ENCODE results near the gene PPT1. TPM values are rescaled to one million over a fixed set of nuclear protein-coding genes. Genes with fewer than 3 reads are reported as not detected.

PPT1 gene
- total RNA-seq, 1 experiment from 2014 or later, result 107 TPM

GRCh38 chr1:40092706-40093639, 4.1 kb downstream of the PPT1 start (continued):
- TF ChIP-seq, protein P1, sequence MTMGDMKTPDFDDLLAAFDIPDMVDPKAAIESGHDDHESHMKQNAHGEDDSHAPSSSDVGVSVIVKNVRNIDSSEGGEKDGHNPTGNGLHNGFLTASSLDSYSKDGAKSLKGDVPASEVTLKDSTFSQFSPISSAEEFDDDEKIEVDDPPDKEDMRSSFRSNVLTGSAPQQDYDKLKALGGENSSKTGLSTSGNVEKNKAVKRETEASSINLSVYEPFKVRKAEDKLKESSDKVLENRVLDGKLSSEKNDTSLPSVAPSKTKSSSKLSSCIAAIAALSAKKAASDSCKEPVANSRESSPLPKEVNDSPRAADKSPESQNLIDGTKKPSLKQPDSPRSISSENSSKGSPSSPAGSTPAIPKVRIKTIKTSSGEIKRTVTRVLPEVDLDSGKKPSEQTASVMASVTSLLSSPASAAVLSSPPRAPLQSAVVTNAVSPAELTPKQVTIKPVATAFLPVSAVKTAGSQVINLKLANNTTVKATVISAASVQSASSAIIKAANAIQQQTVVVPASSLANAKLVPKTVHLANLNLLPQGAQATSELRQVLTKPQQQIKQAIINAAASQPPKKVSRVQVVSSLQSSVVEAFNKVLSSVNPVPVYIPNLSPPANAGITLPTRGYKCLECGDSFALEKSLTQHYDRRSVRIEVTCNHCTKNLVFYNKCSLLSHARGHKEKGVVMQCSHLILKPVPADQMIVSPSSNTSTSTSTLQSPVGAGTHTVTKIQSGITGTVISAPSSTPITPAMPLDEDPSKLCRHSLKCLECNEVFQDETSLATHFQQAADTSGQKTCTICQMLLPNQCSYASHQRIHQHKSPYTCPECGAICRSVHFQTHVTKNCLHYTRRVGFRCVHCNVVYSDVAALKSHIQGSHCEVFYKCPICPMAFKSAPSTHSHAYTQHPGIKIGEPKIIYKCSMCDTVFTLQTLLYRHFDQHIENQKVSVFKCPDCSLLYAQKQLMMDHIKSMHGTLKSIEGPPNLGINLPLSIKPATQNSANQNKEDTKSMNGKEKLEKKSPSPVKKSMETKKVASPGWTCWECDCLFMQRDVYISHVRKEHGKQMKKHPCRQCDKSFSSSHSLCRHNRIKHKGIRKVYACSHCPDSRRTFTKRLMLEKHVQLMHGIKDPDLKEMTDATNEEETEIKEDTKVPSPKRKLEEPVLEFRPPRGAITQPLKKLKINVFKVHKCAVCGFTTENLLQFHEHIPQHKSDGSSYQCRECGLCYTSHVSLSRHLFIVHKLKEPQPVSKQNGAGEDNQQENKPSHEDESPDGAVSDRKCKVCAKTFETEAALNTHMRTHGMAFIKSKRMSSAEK (CRISPR knock-in tag; IDR thresholded peaks at IDR 0.05; ENCODE audit: borderline replicate concordance), result no peak
- TF ChIP-seq, protein P2, sequence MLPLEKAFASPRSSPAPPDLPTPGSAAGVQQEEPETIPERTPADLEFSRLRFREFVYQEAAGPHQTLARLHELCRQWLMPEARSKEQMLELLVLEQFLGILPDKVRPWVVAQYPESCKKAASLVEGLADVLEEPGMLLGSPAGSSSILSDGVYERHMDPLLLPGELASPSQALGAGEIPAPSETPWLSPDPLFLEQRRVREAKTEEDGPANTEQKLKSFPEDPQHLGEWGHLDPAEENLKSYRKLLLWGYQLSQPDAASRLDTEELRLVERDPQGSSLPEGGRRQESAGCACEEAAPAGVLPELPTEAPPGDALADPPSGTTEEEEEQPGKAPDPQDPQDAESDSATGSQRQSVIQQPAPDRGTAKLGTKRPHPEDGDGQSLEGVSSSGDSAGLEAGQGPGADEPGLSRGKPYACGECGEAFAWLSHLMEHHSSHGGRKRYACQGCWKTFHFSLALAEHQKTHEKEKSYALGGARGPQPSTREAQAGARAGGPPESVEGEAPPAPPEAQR (CRISPR knock-in tag; IDR thresholded peaks at IDR 0.05), result no peak
- no peak for TF ChIP-seq RORB (CRISPR knock-in tag; IDR thresholded peaks at IDR 0.05)

- H3K4me3 Mint-ChIP-seq, result no peak overlapping the region
- ChIA-PET POLR2A (interaction anchor here (0.6 kb wide), 1 partner anchor 875 kb away, joined by 3 read pairs; no protein-coding TSS in a partner anchor), CTCF (no interaction called here)
- peaks cover 12% of the 10 kb centered on the region for H3K4me1 Mint-ChIP-seq
- peaks cover 35% of the 10 kb centered on the region for H3K36me3 Mint-ChIP-seq
- ATAC-seq (no peak), DNase-seq (ENCODE audit: low spot score) (no peak)
- no peaks in the 10 kb centered on the region for H3K9me3 Mint-ChIP-seq
- H3K27ac Mint-ChIP-seq, result no peak overlapping the region
- peaks cover 3% of the 10 kb centered on the region; the same call in 1 of the 2 replicates for H3K27me3 Mint-ChIP-seq (ENCODE audit: low read depth)
- TF ChIP-seq GRHL2 (CRISPR knock-in tag; IDR thresholded peaks at IDR 0.05; ENCODE audit: insufficient replicate concordance, severe bottlenecking) (no peak), TCF7 (CRISPR knock-in tag; IDR thresholded peaks at IDR 0.05; ENCODE audit: low read depth) (no peak), FOXP1 (CRISPR knock-in tag; IDR thresholded peaks at IDR 0.05; ENCODE audit: borderline replicate concordance) (no peak), ZNF263 (CRISPR knock-in tag; IDR thresholded peaks at IDR 0.05; ENCODE audit: low read depth) (no peak), ZNF138 (CRISPR knock-in tag; conservative IDR thresholded peaks at IDR 0.05) (no peak), CREM (CRISPR knock-in tag; IDR thresholded peaks at IDR 0.05) (no peak), GTF2I (CRISPR knock-in tag; conservative IDR thresholded peaks at IDR 0.05) (no peak), ZNF396 (CRISPR knock-in tag; IDR thresholded peaks at IDR 0.05; ENCODE audit: borderline replicate concordance) (no peak)
- TF ChIP-seq, protein P3, sequence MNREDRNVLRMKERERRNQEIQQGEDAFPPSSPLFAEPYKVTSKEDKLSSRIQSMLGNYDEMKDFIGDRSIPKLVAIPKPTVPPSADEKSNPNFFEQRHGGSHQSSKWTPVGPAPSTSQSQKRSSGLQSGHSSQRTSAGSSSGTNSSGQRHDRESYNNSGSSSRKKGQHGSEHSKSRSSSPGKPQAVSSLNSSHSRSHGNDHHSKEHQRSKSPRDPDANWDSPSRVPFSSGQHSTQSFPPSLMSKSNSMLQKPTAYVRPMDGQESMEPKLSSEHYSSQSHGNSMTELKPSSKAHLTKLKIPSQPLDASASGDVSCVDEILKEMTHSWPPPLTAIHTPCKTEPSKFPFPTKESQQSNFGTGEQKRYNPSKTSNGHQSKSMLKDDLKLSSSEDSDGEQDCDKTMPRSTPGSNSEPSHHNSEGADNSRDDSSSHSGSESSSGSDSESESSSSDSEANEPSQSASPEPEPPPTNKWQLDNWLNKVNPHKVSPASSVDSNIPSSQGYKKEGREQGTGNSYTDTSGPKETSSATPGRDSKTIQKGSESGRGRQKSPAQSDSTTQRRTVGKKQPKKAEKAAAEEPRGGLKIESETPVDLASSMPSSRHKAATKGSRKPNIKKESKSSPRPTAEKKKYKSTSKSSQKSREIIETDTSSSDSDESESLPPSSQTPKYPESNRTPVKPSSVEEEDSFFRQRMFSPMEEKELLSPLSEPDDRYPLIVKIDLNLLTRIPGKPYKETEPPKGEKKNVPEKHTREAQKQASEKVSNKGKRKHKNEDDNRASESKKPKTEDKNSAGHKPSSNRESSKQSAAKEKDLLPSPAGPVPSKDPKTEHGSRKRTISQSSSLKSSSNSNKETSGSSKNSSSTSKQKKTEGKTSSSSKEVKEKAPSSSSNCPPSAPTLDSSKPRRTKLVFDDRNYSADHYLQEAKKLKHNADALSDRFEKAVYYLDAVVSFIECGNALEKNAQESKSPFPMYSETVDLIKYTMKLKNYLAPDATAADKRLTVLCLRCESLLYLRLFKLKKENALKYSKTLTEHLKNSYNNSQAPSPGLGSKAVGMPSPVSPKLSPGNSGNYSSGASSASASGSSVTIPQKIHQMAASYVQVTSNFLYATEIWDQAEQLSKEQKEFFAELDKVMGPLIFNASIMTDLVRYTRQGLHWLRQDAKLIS (CRISPR knock-in tag; IDR thresholded peaks at IDR 0.05; ENCODE audit: borderline replicate concordance), result no peak
- TF ChIP-seq, protein P4, sequence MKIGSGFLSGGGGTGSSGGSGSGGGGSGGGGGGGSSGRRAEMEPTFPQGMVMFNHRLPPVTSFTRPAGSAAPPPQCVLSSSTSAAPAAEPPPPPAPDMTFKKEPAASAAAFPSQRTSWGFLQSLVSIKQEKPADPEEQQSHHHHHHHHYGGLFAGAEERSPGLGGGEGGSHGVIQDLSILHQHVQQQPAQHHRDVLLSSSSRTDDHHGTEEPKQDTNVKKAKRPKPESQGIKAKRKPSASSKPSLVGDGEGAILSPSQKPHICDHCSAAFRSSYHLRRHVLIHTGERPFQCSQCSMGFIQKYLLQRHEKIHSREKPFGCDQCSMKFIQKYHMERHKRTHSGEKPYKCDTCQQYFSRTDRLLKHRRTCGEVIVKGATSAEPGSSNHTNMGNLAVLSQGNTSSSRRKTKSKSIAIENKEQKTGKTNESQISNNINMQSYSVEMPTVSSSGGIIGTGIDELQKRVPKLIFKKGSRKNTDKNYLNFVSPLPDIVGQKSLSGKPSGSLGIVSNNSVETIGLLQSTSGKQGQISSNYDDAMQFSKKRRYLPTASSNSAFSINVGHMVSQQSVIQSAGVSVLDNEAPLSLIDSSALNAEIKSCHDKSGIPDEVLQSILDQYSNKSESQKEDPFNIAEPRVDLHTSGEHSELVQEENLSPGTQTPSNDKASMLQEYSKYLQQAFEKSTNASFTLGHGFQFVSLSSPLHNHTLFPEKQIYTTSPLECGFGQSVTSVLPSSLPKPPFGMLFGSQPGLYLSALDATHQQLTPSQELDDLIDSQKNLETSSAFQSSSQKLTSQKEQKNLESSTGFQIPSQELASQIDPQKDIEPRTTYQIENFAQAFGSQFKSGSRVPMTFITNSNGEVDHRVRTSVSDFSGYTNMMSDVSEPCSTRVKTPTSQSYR (CRISPR knock-in tag; IDR thresholded peaks at IDR 0.05), result no peak
- TF ChIP-seq, protein P5, sequence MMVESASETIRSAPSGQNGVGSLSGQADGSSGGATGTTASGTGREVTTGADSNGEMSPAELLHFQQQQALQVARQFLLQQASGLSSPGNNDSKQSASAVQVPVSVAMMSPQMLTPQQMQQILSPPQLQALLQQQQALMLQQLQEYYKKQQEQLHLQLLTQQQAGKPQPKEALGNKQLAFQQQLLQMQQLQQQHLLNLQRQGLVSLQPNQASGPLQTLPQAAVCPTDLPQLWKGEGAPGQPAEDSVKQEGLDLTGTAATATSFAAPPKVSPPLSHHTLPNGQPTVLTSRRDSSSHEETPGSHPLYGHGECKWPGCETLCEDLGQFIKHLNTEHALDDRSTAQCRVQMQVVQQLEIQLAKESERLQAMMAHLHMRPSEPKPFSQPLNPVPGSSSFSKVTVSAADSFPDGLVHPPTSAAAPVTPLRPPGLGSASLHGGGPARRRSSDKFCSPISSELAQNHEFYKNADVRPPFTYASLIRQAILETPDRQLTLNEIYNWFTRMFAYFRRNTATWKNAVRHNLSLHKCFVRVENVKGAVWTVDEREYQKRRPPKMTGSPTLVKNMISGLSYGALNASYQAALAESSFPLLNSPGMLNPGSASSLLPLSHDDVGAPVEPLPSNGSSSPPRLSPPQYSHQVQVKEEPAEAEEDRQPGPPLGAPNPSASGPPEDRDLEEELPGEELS (CRISPR knock-in tag; IDR thresholded peaks at IDR 0.05), result no peak
- TF ChIP-seq, protein P6, sequence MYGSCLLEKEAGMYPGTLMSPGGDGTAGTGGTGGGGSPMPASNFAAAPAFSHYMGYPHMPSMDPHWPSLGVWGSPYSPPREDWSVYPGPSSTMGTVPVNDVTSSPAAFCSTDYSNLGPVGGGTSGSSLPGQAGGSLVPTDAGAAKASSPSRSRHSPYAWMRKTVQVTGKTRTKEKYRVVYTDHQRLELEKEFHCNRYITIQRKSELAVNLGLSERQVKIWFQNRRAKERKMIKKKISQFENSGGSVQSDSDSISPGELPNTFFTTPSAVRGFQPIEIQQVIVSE (CRISPR knock-in tag; IDR thresholded peaks at IDR 0.05; ENCODE audit: borderline replicate concordance), result no peak
- TF ChIP-seq, protein P7, sequence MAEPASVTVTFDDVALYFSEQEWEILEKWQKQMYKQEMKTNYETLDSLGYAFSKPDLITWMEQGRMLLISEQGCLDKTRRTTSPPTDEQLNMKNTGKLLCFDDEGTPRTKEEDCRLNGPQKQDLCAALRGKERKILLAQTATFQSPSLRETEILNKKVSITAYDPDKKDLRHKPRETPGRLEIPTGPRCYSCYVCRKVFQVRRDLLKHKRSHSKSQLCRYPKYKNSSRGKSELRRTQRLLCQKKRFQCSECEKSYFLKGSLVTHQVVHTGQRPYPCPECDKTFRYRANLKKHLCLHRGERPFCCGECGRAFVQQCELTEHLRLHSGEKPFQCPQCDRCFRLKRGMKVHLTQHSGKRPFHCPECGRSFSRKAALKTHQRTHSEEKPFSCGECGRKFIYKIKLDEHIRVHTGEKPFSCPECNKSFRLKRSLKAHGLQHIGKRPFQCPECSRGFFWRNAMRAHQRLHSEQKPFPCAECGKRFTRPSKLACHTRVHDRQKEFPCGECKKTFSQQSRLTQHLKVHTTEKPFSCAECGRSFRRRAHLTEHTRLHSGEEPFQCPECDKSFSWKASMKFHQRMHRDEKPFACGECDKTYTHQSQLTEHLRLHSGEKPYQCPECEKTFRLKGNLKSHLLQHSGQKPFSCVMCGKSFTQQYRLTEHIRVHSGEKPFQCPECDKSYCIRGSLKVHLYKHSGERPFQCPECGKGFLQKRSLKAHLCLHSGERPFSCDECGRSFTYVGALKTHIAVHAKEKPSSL (CRISPR knock-in tag; conservative IDR thresholded peaks at IDR 0.05), result no peak
Observed at GRCh38 chr1:40092241-40092640, 4.8 kb downstream of the PPT1 start.
